ENCODE measurements around the gene ZFP91. TPM values are rescaled to one million over a fixed set of nuclear protein-coding genes. Genes with fewer than 3 reads are reported as not detected.

The ZFP91 gene
- total RNA-seq, 1 experiment from 2014 or later: 58.6 TPM

DNA sequence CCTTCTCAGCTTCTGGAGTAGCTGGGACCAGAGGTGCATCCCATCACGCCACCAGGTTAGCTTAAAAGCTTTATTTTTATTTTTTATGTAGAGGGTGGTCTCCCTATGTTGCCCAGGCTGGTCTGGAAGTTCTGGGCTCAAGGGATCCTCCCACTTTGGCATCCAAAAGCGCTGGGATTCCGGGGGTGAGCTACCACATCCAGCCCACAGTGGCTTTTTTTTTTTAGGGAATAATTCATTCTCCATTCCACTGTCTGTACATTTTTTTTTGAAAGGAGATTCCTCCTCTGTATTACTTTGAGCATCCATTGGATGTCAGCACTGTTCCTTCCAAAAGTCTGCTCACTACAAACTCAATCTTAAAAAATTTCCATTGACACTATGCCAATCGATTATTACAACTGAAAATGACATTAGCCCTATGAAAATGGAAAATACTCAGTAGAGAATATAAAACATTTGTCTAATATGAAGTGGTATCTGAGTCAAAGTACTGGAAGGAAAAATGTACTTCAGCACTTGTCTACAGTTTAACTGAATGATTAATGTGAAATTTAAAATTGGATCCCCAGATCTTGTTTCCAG, 1.9 kb upstream of the ZFP91 start:
- Histone ChIP-seq H3K27ac (ENCODE audit: low read depth, low read length) (peak overlapping the region; percentile 95), H3K4me1 (ENCODE audit: control insufficient read depth in 1 of 2, insufficient read depth in 2 of 2, low read length in 2 of 2) (peaks cover 21 to 37% of the 10 kb centered on the region in 2 experiments), H3K27me3 (ENCODE audit: insufficient read depth, low read length) (no peaks in the 10 kb centered on the region), H4K20me1 (ENCODE audit: insufficient read depth) (peaks cover 4% of the 10 kb centered on the region; the same call in 1 of the 2 replicates), H2AFZ (ENCODE audit: low read depth, low read length, poor library complexity, severe bottlenecking) (no peak overlapping the region), H3K4me2 (ENCODE audit: low read length) (peak overlapping the region; percentile 77), H3K9ac (ENCODE audit: low read length) (peak overlapping the region; percentile 95), H3K9me2 (ENCODE audit: insufficient read depth) (no peaks in the 10 kb centered on the region), H3K9me3 (ENCODE audit: control insufficient read depth in 1 of 2, insufficient read depth in 1 of 2, low read depth in 1 of 2, low read length in 2 of 2) (no peaks in the 10 kb centered on the region), H3K79me2 (ENCODE audit: insufficient read depth, low read length) (peaks cover 38% of the 10 kb centered on the region), H3K36me3 (ENCODE audit: control insufficient read depth in 1 of 2, insufficient read depth in 2 of 2, low read length in 2 of 2) (no peaks in the 10 kb centered on the region), H3K4me3 (replicated peaks in 1 of 2; ENCODE audit: low read depth in 1 of 2, low read length in 2 of 2) (peak overlapping the region; percentile 68 to 88)
- ChIA-PET RAD21 (ENCODE audit: low non-redundant PET in 1 of 2, low total read pairs in 2 of 2, uncharacterized antibody in 2 of 2, unreplicated experiment in 2 of 2) (interaction anchor here (0.6 to 0.7 kb wide), 3 partner anchors 53 to 367 kb away, joined by 3 read pairs; no protein-coding TSS in a partner anchor), CTCF (interaction anchor here (0.8 to 3.2 kb wide), 6 partner anchors 9 to 582 kb away, joined by 3 to 21 read pairs (median 4); no protein-coding TSS in a partner anchor), POLR2A (interaction anchor here (0.8 kb wide), 1 partner anchor 799 kb away, joined by 3 read pairs; no protein-coding TSS in a partner anchor)
- BruUV-seq (replicated peaks): no TSS peak
- TF ChIP-seq SP1 (IDR thresholded peaks at IDR 0.05; ENCODE audit: low read depth): 0 out of 2 replicates have a peak, but pooled peaks have one; percentile 4
- TF ChIP-seq RAD21 (IDR thresholded peaks at IDR 0.05; ENCODE audit: low read depth): peak; percentile 63
- TF ChIP-seq, protein P1, sequence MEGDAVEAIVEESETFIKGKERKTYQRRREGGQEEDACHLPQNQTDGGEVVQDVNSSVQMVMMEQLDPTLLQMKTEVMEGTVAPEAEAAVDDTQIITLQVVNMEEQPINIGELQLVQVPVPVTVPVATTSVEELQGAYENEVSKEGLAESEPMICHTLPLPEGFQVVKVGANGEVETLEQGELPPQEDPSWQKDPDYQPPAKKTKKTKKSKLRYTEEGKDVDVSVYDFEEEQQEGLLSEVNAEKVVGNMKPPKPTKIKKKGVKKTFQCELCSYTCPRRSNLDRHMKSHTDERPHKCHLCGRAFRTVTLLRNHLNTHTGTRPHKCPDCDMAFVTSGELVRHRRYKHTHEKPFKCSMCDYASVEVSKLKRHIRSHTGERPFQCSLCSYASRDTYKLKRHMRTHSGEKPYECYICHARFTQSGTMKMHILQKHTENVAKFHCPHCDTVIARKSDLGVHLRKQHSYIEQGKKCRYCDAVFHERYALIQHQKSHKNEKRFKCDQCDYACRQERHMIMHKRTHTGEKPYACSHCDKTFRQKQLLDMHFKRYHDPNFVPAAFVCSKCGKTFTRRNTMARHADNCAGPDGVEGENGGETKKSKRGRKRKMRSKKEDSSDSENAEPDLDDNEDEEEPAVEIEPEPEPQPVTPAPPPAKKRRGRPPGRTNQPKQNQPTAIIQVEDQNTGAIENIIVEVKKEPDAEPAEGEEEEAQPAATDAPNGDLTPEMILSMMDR (IDR thresholded peaks at IDR 0.05 in 2 of 3, conservative IDR thresholded peaks at IDR 0.05 in 1 of 3; ENCODE audit: borderline replicate concordance in 1 of 3, insufficient read depth in 1 of 3, low read depth in 2 of 3, low read length in 2 of 3): peak; percentile 20 to 60 (median 50); a peak in 4 of 6 replicates
- TF ChIP-seq, protein P2, sequence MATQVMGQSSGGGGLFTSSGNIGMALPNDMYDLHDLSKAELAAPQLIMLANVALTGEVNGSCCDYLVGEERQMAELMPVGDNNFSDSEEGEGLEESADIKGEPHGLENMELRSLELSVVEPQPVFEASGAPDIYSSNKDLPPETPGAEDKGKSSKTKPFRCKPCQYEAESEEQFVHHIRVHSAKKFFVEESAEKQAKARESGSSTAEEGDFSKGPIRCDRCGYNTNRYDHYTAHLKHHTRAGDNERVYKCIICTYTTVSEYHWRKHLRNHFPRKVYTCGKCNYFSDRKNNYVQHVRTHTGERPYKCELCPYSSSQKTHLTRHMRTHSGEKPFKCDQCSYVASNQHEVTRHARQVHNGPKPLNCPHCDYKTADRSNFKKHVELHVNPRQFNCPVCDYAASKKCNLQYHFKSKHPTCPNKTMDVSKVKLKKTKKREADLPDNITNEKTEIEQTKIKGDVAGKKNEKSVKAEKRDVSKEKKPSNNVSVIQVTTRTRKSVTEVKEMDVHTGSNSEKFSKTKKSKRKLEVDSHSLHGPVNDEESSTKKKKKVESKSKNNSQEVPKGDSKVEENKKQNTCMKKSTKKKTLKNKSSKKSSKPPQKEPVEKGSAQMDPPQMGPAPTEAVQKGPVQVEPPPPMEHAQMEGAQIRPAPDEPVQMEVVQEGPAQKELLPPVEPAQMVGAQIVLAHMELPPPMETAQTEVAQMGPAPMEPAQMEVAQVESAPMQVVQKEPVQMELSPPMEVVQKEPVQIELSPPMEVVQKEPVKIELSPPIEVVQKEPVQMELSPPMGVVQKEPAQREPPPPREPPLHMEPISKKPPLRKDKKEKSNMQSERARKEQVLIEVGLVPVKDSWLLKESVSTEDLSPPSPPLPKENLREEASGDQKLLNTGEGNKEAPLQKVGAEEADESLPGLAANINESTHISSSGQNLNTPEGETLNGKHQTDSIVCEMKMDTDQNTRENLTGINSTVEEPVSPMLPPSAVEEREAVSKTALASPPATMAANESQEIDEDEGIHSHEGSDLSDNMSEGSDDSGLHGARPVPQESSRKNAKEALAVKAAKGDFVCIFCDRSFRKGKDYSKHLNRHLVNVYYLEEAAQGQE (IDR thresholded peaks at IDR 0.05; ENCODE audit: low read depth): no peak
- intact Hi-C loops (cut with micrococcal nuclease): loop anchor here (2.0 to 5.0 kb wide), 7 partner anchors 98 to 910 kb away; partner anchors contain the start of genes FAM111A, MED19, TMX2 and ZDHHC5
- ATAC-seq: no peak
- DNase-seq (ENCODE audit: low read depth, low spot score): no peak
